ENCODE data around the gene BBS9.

GRCh38 chr7:33517191-33517590 lies 387.8 kb downstream of the BBS9 start:
- no peak for TF ChIP-seq POLR2AphosphoS5 (IDR thresholded peaks at IDR 0.05; ENCODE audit: borderline replicate concordance, low read depth, low read length)
- no peak for TF ChIP-seq EZH2 (IDR thresholded peaks at IDR 0.05)
- TF ChIP-seq FOXP2 (optimal IDR thresholded peaks at IDR 0.05; ENCODE audit: control extremely low read depth, extremely low read length, insufficient read depth) = no peak

Measured in SK-N-MC (cell line).